ENCODE results near the gene PYGB.

GRCh38 chr20:25238319-25239037 lies 9.4 kb upstream of the PYGB start:
- TF ChIP-seq, protein P1, sequence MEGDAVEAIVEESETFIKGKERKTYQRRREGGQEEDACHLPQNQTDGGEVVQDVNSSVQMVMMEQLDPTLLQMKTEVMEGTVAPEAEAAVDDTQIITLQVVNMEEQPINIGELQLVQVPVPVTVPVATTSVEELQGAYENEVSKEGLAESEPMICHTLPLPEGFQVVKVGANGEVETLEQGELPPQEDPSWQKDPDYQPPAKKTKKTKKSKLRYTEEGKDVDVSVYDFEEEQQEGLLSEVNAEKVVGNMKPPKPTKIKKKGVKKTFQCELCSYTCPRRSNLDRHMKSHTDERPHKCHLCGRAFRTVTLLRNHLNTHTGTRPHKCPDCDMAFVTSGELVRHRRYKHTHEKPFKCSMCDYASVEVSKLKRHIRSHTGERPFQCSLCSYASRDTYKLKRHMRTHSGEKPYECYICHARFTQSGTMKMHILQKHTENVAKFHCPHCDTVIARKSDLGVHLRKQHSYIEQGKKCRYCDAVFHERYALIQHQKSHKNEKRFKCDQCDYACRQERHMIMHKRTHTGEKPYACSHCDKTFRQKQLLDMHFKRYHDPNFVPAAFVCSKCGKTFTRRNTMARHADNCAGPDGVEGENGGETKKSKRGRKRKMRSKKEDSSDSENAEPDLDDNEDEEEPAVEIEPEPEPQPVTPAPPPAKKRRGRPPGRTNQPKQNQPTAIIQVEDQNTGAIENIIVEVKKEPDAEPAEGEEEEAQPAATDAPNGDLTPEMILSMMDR (IDR thresholded peaks at IDR 0.05), result no peak
- no peak for TF ChIP-seq POLR2A (IDR thresholded peaks at IDR 0.05)

Data from thyroid gland (tissue), 4 donors.